ENCODE data around the gene KDM4B. TPM values are rescaled to one million over a fixed set of nuclear protein-coding genes. Genes with fewer than 3 reads are reported as not detected.
A peak's percentile ranks its signal among the peaks of the same experiment; 100 is the strongest.

KDM4B gene
- total RNA-seq, 1 experiment from 2014 or later = 43.7 TPM

- Histone ChIP-seq H2BK12ac (ENCODE audit: insufficient read length, low read depth, low read length) (no peak overlapping the region), H3K79me1 (ENCODE audit: insufficient read depth, low read depth, low read length, poor library complexity, severe bottlenecking) (no peaks in the 10 kb centered on the region), H3K56ac (ENCODE audit: insufficient read length, low read depth, low read length) (no peak overlapping the region), H4K91ac (ENCODE audit: insufficient read length, low read depth, low read length) (no peak overlapping the region), H3K4ac (ENCODE audit: low read depth, low read length) (no peak overlapping the region), H4K8ac (replicated peaks; ENCODE audit: insufficient read length, low read depth, low read length) (no peak overlapping the region), H3K79me2 (ENCODE audit: insufficient read depth, low read length) (no peaks in the 10 kb centered on the region), H4K20me1 (ENCODE audit: control insufficient read depth, insufficient read depth, insufficient read length) (no peaks in the 10 kb centered on the region), H2BK5ac (ENCODE audit: insufficient read length, low read length) (no peak overlapping the region), H2BK15ac (ENCODE audit: low read depth, low read length) (no peak overlapping the region), H3T11ph (ENCODE audit: low read length) (no peak overlapping the region), H3K18ac (ENCODE audit: insufficient read length, low read depth, low read length) (no peak overlapping the region), H3K9ac (ENCODE audit: extremely low read depth, insufficient read length, low read length) (no peak overlapping the region), H4K5ac (ENCODE audit: insufficient read length, low read depth, low read length) (no peak overlapping the region), H2BK120ac (ENCODE audit: low read depth, low read length, poor library complexity, severe bottlenecking) (no peak overlapping the region), H3K27me3 (ENCODE audit: insufficient read depth, low read length) (no peaks in the 10 kb centered on the region), H3K14ac (ENCODE audit: insufficient read depth, low read length) (no peak overlapping the region), H2BK20ac (ENCODE audit: low read depth, low read length, poor library complexity, severe bottlenecking) (no peak overlapping the region), H2AK5ac (ENCODE audit: insufficient read length, low read length) (no peak overlapping the region), H3K9me3 (ENCODE audit: control insufficient read depth, low read depth, low read length) (no peaks in the 10 kb centered on the region), H3K4me2 (ENCODE audit: insufficient read depth, insufficient read length, low read length) (no peak overlapping the region), H2AFZ (ENCODE audit: low read length) (no peak overlapping the region), H3K23me2 (ENCODE audit: insufficient read length, low read depth, low read length, poor library complexity, severe bottlenecking) (no peaks in the 10 kb centered on the region), H3K27ac (ENCODE audit: insufficient read length, low read depth, low read length) (no peak overlapping the region), H3K23ac (ENCODE audit: insufficient read length, low read depth, low read length) (no peak overlapping the region), H3K4me1 (ENCODE audit: insufficient read depth, low read length) (0 out of 2 replicates have a peak, but pooled peaks cover 2% of the 10 kb centered on the region)
- Mint-ChIP-seq H3K27ac (peak overlapping the region in 2 of 3 experiments; percentile 77 to 89; a peak in 2 of 7 replicates), H3K4me1 (peaks cover 28 to 56% of the 10 kb centered on the region in 2 experiments), H3K9me3 (peaks cover 5 to 6% of the 10 kb centered on the region in 2 experiments; a peak in 4 of 5 replicates), H3K4me3 (no peak overlapping the region), H3K36me3 (ENCODE audit: insufficient read depth in 1 of 3, low read depth in 3 of 3) (peaks cover 17 to 40% (median 38%) of the 10 kb centered on the region in 3 experiments), H3K27me3 (ENCODE audit: low read depth) (no peaks in the 10 kb centered on the region; the same call in 1 of the 2 replicates)
- no peak for DNase-seq
- no CpG with 5 or more reads among the region's 40 CpGs for WGBS (ENCODE audit: extremely low coverage, insufficient read length, low lambda C conversion rate)
- TF ChIP-seq CTCF (conservative IDR thresholded peaks at IDR 0.05) = no peak
Measured at GRCh38 chr19:5119297-5119998, 150.5 kb downstream of the KDM4B start.
